ENCODE data around the gene MICAL2. TPM values are rescaled to one million over a fixed set of nuclear protein-coding genes. Genes with fewer than 3 reads are reported as not detected.

Gene MICAL2
- total RNA-seq, 2 experiments from 2014 or later: not detected

- no peak overlapping the region for H2AFZ ChIP-seq (ENCODE audit: low read length)
- BruUV-seq (replicated peaks): no TSS peak
- TF ChIP-seq EZH2phosphoT487 (IDR thresholded peaks at IDR 0.05; ENCODE audit: borderline replicate concordance, low read depth, low read length): no peak
- no peak for TF ChIP-seq CTCF (conservative IDR thresholded peaks at IDR 0.05; ENCODE audit: low read length)
- H3K27ac ChIP-seq (ENCODE audit: low read depth, low read length, poor library complexity, severe bottlenecking): no peak overlapping the region
- ChIA-PET CTCF (ENCODE audit: unreplicated experiment) (no interaction called here), POLR2A (interaction anchor here (0.6 kb wide), 2 partner anchors 937 to 1580 kb away, joined by 3 to 4 read pairs; no protein-coding TSS in a partner anchor)
- no peaks in the 10 kb centered on the region for H3K4me1 ChIP-seq (ENCODE audit: insufficient read depth, low read length, poor library complexity, severe bottlenecking)
- no peaks in the 10 kb centered on the region for H3K9me2 ChIP-seq (ENCODE audit: insufficient read depth, low read length)
- no peaks in the 10 kb centered on the region for H3K9me3 ChIP-seq (ENCODE audit: low read length)
- no peaks in the 10 kb centered on the region for H4K20me1 ChIP-seq (ENCODE audit: insufficient read depth, low read length)
- no peaks in the 10 kb centered on the region for H3K36me3 ChIP-seq (ENCODE audit: insufficient read depth, low read length)
- no peak for DNase-seq (ENCODE audit: low spot score)
- H3K4me3 ChIP-seq (ENCODE audit: low read depth, low read length, poor library complexity, severe bottlenecking): no peak overlapping the region
- intact Hi-C loops (cut with micrococcal nuclease; ENCODE audit: unreplicated experiment): no loop called here
- H3K4me2 ChIP-seq (ENCODE audit: low read length): no peak overlapping the region
- H3K79me2 ChIP-seq (ENCODE audit: insufficient read depth, low read depth, low read length): no peaks in the 10 kb centered on the region
These were observed 40.5 kb downstream of the MICAL2 start for GRCh38 chr11:12150831-12151382.

- no peaks in the 10 kb centered on the region for H3K9me2 ChIP-seq (ENCODE audit: insufficient read depth, low read length)
- no TSS peak for BruUV-seq (replicated peaks)
- ChIA-PET POLR2A (no interaction called here), CTCF (ENCODE audit: unreplicated experiment) (no interaction called here)
- no peaks in the 10 kb centered on the region for H3K36me3 ChIP-seq (ENCODE audit: insufficient read depth, low read length)
- H3K79me2 ChIP-seq (ENCODE audit: insufficient read depth, low read depth, low read length): no peaks in the 10 kb centered on the region
- no peaks in the 10 kb centered on the region for H3K9me3 ChIP-seq (ENCODE audit: low read length)
- intact Hi-C loops (cut with micrococcal nuclease; ENCODE audit: unreplicated experiment): no loop called here
- H3K4me2 ChIP-seq (ENCODE audit: low read length): no peak overlapping the region
- H2AFZ ChIP-seq (ENCODE audit: low read length): no peak overlapping the region
- TF ChIP-seq EZH2phosphoT487 (IDR thresholded peaks at IDR 0.05; ENCODE audit: borderline replicate concordance, low read depth, low read length) (no peak), CTCF (conservative IDR thresholded peaks at IDR 0.05; ENCODE audit: low read length) (no peak)
- no peaks in the 10 kb centered on the region for H3K4me1 ChIP-seq (ENCODE audit: insufficient read depth, low read length, poor library complexity, severe bottlenecking)
- DNase-seq (ENCODE audit: low spot score): no peak
- no peak overlapping the region for H3K4me3 ChIP-seq (ENCODE audit: low read depth, low read length, poor library complexity, severe bottlenecking)
- H3K27ac ChIP-seq (ENCODE audit: low read depth, low read length, poor library complexity, severe bottlenecking): no peak overlapping the region
- no peaks in the 10 kb centered on the region for H4K20me1 ChIP-seq (ENCODE audit: insufficient read depth, low read length)
These were observed 41.9 kb downstream of the MICAL2 start for GRCh38 chr11:12152321-12152720.

GRCh38 chr11:12154871-12155668 lies 44.7 kb downstream of the MICAL2 start:
- TF ChIP-seq EZH2phosphoT487 (IDR thresholded peaks at IDR 0.05; ENCODE audit: borderline replicate concordance, low read depth, low read length): no peak
- no peak for TF ChIP-seq CTCF (conservative IDR thresholded peaks at IDR 0.05; ENCODE audit: low read length)
- BruUV-seq (replicated peaks): no TSS peak
- H2AFZ ChIP-seq (ENCODE audit: low read length): no peak overlapping the region
- DNase-seq (ENCODE audit: low spot score): no peak
- CTCF ChIA-PET (ENCODE audit: unreplicated experiment): no interaction called here
- no peaks in the 10 kb centered on the region for H3K79me2 ChIP-seq (ENCODE audit: insufficient read depth, low read depth, low read length)
- H3K4me1 ChIP-seq (ENCODE audit: insufficient read depth, low read length, poor library complexity, severe bottlenecking): no peaks in the 10 kb centered on the region
- no peak overlapping the region for H3K4me3 ChIP-seq (ENCODE audit: low read depth, low read length, poor library complexity, severe bottlenecking)
- no peaks in the 10 kb centered on the region for H3K9me3 ChIP-seq (ENCODE audit: low read length)
- no peak overlapping the region for H3K27ac ChIP-seq (ENCODE audit: low read depth, low read length, poor library complexity, severe bottlenecking)
- no peak overlapping the region for H3K4me2 ChIP-seq (ENCODE audit: low read length)
- no peaks in the 10 kb centered on the region for H3K9me2 ChIP-seq (ENCODE audit: insufficient read depth, low read length)
- no peaks in the 10 kb centered on the region for H3K36me3 ChIP-seq (ENCODE audit: insufficient read depth, low read length)
- POLR2A ChIA-PET: no interaction called here
- no peaks in the 10 kb centered on the region for H4K20me1 ChIP-seq (ENCODE audit: insufficient read depth, low read length)
- intact Hi-C loops (cut with micrococcal nuclease; ENCODE audit: unreplicated experiment): no loop called here

Measured in OCI-LY7 (cell line).